ENCODE data around the gene TRIM46. TPM values are rescaled to one million over a fixed set of nuclear protein-coding genes. Genes with fewer than 3 reads are reported as not detected.
"Not testable (repeated sequence)": the region's sequence is repeated elsewhere in the genome, so short reads cannot be mapped to it uniquely, and the experiment has no call there.

The TRIM46 gene
- total RNA-seq, 1 experiment from 2014 or later: 18.4 TPM

GRCh38 chr1:155160128-155160527 lies 13.5 kb upstream of the TRIM46 start:
- Histone ChIP-seq H3K23ac (ENCODE audit: insufficient read length, low read depth, low read length) (no peak overlapping the region), H2BK12ac (ENCODE audit: insufficient read length, low read depth, low read length) (no peak overlapping the region), H3K23me2 (ENCODE audit: insufficient read length, low read depth, low read length, poor library complexity, severe bottlenecking) (no peaks in the 10 kb centered on the region), H2AK5ac (ENCODE audit: insufficient read length, low read length) (no peak overlapping the region), H3T11ph (ENCODE audit: low read length) (no peak overlapping the region), H4K8ac (replicated peaks; ENCODE audit: insufficient read length, low read depth, low read length) (no peak overlapping the region), H2AFZ (ENCODE audit: low read length) (no peak overlapping the region), H4K20me1 (ENCODE audit: control insufficient read depth, insufficient read depth, insufficient read length) (no peaks in the 10 kb centered on the region), H2BK15ac (ENCODE audit: low read depth, low read length) (no peak overlapping the region), H3K27me3 (ENCODE audit: insufficient read depth, low read length) (no peaks in the 10 kb centered on the region), H2BK20ac (ENCODE audit: low read depth, low read length, poor library complexity, severe bottlenecking) (no peak overlapping the region), H4K5ac (ENCODE audit: insufficient read length, low read depth, low read length) (no peak overlapping the region), H3K56ac (ENCODE audit: insufficient read length, low read depth, low read length) (no peak overlapping the region), H3K9ac (ENCODE audit: extremely low read depth, insufficient read length, low read length) (no peak overlapping the region), H3K4ac (ENCODE audit: low read depth, low read length) (no peak overlapping the region), H3K18ac (ENCODE audit: insufficient read length, low read depth, low read length) (no peak overlapping the region), H3K27ac (ENCODE audit: insufficient read length, low read depth, low read length) (no peak overlapping the region), H2BK5ac (ENCODE audit: insufficient read length, low read length) (no peak overlapping the region), H2BK120ac (ENCODE audit: low read depth, low read length, poor library complexity, severe bottlenecking) (no peak overlapping the region), H4K91ac (ENCODE audit: insufficient read length, low read depth, low read length) (no peak overlapping the region), H3K79me2 (ENCODE audit: insufficient read depth, low read length) (no peaks in the 10 kb centered on the region), H3K4me1 (ENCODE audit: insufficient read depth, low read length) (no peaks in the 10 kb centered on the region), H3K4me2 (ENCODE audit: insufficient read depth, insufficient read length, low read length) (no peak overlapping the region), H3K9me3 (ENCODE audit: control insufficient read depth, low read depth, low read length) (no peaks in the 10 kb centered on the region), H3K79me1 (ENCODE audit: insufficient read depth, low read depth, low read length, poor library complexity, severe bottlenecking) (no peaks in the 10 kb centered on the region), H3K14ac (ENCODE audit: insufficient read depth, low read length) (no peak overlapping the region)
- Mint-ChIP-seq H3K4me3 (no peak overlapping the region), H3K27ac (no peak overlapping the region), H3K27me3 (ENCODE audit: low read depth) (peaks cover 27% of the 10 kb centered on the region), H3K9me3 (peaks cover 0 to 5% of the 10 kb centered on the region in 2 experiments; a peak in 3 of 5 replicates), H3K36me3 (ENCODE audit: insufficient read depth in 1 of 3, low read depth in 3 of 3) (no peaks in the 10 kb centered on the region), H3K4me1 (no peaks in the 10 kb centered on the region)
- no CpG with 5 or more reads among the region's 8 CpGs for WGBS (ENCODE audit: extremely low coverage, insufficient read length, low lambda C conversion rate)
- no peak for DNase-seq
- no peak for TF ChIP-seq CTCF (conservative IDR thresholded peaks at IDR 0.05)

GRCh38 chr1:155162631-155163030 lies 11.0 kb upstream of the TRIM46 start:
- H3K79me2 ChIP-seq (ENCODE audit: insufficient read depth, low read length); H2BK12ac ChIP-seq (ENCODE audit: insufficient read length, low read depth, low read length); H3K4me3 Mint-ChIP-seq; H3K27me3 ChIP-seq (ENCODE audit: insufficient read depth, low read length); H3K4me1 ChIP-seq (ENCODE audit: insufficient read depth, low read length); H3K36me3 Mint-ChIP-seq (ENCODE audit: insufficient read depth in 1 of 3, low read depth in 3 of 3); H2BK15ac ChIP-seq (ENCODE audit: low read depth, low read length); H3K27ac ChIP-seq (ENCODE audit: insufficient read length, low read depth, low read length); H2BK120ac ChIP-seq (ENCODE audit: low read depth, low read length, poor library complexity, severe bottlenecking); H3K18ac ChIP-seq (ENCODE audit: insufficient read length, low read depth, low read length); H3K9me3 Mint-ChIP-seq; H2BK20ac ChIP-seq (ENCODE audit: low read depth, low read length, poor library complexity, severe bottlenecking); H2BK5ac ChIP-seq (ENCODE audit: insufficient read length, low read length); H2AK5ac ChIP-seq (ENCODE audit: insufficient read length, low read length); H3K79me1 ChIP-seq (ENCODE audit: insufficient read depth, low read depth, low read length, poor library complexity, severe bottlenecking); H3K9ac ChIP-seq (ENCODE audit: extremely low read depth, insufficient read length, low read length); H4K91ac ChIP-seq (ENCODE audit: insufficient read length, low read depth, low read length); DNase-seq; H4K20me1 ChIP-seq (ENCODE audit: control insufficient read depth, insufficient read depth, insufficient read length); H3K4me2 ChIP-seq (ENCODE audit: insufficient read depth, insufficient read length, low read length); H3K23me2 ChIP-seq (ENCODE audit: insufficient read length, low read depth, low read length, poor library complexity, severe bottlenecking); H3K56ac ChIP-seq (ENCODE audit: insufficient read length, low read depth, low read length); H3K9me3 ChIP-seq (ENCODE audit: control insufficient read depth, low read depth, low read length); H4K8ac ChIP-seq (replicated peaks; ENCODE audit: insufficient read length, low read depth, low read length); H2AFZ ChIP-seq (ENCODE audit: low read length); H3K4ac ChIP-seq (ENCODE audit: low read depth, low read length); H4K5ac ChIP-seq (ENCODE audit: insufficient read length, low read depth, low read length); H3T11ph ChIP-seq (ENCODE audit: low read length); H3K14ac ChIP-seq (ENCODE audit: insufficient read depth, low read length); H3K27ac Mint-ChIP-seq; H3K23ac ChIP-seq (ENCODE audit: insufficient read length, low read depth, low read length): not testable (repeated sequence)
- peaks cover 4 to 18% of the 10 kb centered on the region in 2 experiments for H3K4me1 Mint-ChIP-seq
- peaks cover 17% of the 10 kb centered on the region for H3K27me3 Mint-ChIP-seq (ENCODE audit: low read depth)
- WGBS (ENCODE audit: extremely low coverage, insufficient read length, low lambda C conversion rate): no CpG with 5 or more reads among the region's 6 CpGs

All from H9 (cell line).